H1 (cell line): ENCODE results near the gene GLP1R. TPM values are rescaled to one million over a fixed set of nuclear protein-coding genes. Genes with fewer than 3 reads are reported as not detected.

ENCODE experiments used
- GABPA ChIP-seq: IDR thresholded peaks from 2 replicates; pipeline ENCODE4 v1.6.1; 2011; ENCODE audit warnings: mild to moderate bottlenecking, low read length, moderate library complexity, borderline replicate concordance; ENCODE audit not compliant: insufficient read depth
- RFX5 ChIP-seq: IDR thresholded peaks from 2 replicates; pipeline ENCODE4 v1.6.1; 2011; ENCODE audit warnings: low read depth, low read length, improper control_type of control experiment, borderline replicate concordance
- SIN3A ChIP-seq, 2 experiments: IDR thresholded peaks in 1 of 2; conservative IDR thresholded peaks in 1 of 2; 2 replicates each; pipeline ENCODE4 v1.6.1; 2011 to 2012; ENCODE audit warnings: low read length in 2 of 2, improper control_type of control experiment in 1 of 2, low read depth in 1 of 2, mild to moderate bottlenecking in 1 of 2
- SIX5 ChIP-seq: IDR thresholded peaks from 2 replicates; pipeline ENCODE4 v1.6.1; 2011; ENCODE audit warnings: mild to moderate bottlenecking, low read depth, low read length
- TEAD4 ChIP-seq: IDR thresholded peaks from 2 replicates; pipeline ENCODE4 v1.6.1; 2012; ENCODE audit warnings: low read depth, low read length, inconsistent platforms, mixed read lengths
- YY1 ChIP-seq: IDR thresholded peaks from 2 replicates; pipeline ENCODE4 v1.6.1; 2011; ENCODE audit warnings: low read depth, mild to moderate bottlenecking, low read length
- polyA plus RNA-seq, 7 experiments: library from polyadenylated mRNA; depleted of rRNA in 3 of 7; stranded (reverse) in 5 of 7; unstranded in 2 of 7; fragments of >200 nt in 5 of 7; fragments of 200-250 nt in 2 of 7; gene quantifications; 1 replicate in 5 of 7; 2 replicates in 1 of 7; 4 replicates in 1 of 7; pipeline versions ENCODE4 v1.2.1 to v1.2.3, GENCODE V29; 2011 to 2013; ENCODE audit warnings: missing spikeins in 2 of 7, mixed read lengths in 2 of 7
- total RNA-seq: library from RNA; stranded (reverse); fragmentation: NEBNext Ultra II Directional; extraction: Animal tissue kit (Norgen Biotek cat#: 25700); gene quantifications from 2 replicates; pipeline ENCODE4 v1.2.1, GENCODE V29; 2021
- TF ChIP-seq, protein P1 (sequence below): fragments of 300-600 bp; sonication (generic); IDR thresholded peaks from 2 replicates; pipeline ENCODE4 v1.7.1; 2012; ENCODE audit warnings: low read length, moderate library complexity, mild to moderate bottlenecking, inconsistent platforms; ENCODE audit not compliant: insufficient replicate concordance
- TF ChIP-seq, protein P2 (sequence below): IDR thresholded peaks from 2 replicates; pipeline ENCODE4 v1.6.1; 2012; ENCODE audit warnings: inconsistent platforms

Gene GLP1R
- total and polyA plus RNA-seq, 2 of the 8 experiments (the other 6 are each of a cell fraction or from before 2014, with no cell fraction given), result 2.6 to 2.7 TPM

DNA sequence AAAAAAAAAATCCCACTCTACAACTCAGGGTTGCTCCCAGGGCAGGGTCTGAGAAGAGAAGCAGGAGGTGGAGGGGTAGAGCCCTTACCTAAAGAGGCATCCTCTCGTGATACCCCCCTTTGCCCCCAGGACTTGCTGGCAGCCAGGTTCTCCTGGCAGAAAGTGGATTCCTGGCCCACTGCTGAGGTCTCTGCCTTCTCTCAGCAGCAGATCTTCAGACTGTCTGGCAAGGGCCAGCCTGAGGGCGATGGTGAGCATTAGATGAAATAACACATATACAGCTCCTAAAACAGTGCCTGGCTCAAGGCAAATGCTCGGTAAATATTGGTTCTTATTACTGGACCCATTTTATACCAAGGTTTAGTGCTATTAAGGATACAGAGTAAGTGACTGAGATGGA is 4.8 kb upstream of the GLP1R start (continued):
- TF ChIP-seq, protein P1, sequence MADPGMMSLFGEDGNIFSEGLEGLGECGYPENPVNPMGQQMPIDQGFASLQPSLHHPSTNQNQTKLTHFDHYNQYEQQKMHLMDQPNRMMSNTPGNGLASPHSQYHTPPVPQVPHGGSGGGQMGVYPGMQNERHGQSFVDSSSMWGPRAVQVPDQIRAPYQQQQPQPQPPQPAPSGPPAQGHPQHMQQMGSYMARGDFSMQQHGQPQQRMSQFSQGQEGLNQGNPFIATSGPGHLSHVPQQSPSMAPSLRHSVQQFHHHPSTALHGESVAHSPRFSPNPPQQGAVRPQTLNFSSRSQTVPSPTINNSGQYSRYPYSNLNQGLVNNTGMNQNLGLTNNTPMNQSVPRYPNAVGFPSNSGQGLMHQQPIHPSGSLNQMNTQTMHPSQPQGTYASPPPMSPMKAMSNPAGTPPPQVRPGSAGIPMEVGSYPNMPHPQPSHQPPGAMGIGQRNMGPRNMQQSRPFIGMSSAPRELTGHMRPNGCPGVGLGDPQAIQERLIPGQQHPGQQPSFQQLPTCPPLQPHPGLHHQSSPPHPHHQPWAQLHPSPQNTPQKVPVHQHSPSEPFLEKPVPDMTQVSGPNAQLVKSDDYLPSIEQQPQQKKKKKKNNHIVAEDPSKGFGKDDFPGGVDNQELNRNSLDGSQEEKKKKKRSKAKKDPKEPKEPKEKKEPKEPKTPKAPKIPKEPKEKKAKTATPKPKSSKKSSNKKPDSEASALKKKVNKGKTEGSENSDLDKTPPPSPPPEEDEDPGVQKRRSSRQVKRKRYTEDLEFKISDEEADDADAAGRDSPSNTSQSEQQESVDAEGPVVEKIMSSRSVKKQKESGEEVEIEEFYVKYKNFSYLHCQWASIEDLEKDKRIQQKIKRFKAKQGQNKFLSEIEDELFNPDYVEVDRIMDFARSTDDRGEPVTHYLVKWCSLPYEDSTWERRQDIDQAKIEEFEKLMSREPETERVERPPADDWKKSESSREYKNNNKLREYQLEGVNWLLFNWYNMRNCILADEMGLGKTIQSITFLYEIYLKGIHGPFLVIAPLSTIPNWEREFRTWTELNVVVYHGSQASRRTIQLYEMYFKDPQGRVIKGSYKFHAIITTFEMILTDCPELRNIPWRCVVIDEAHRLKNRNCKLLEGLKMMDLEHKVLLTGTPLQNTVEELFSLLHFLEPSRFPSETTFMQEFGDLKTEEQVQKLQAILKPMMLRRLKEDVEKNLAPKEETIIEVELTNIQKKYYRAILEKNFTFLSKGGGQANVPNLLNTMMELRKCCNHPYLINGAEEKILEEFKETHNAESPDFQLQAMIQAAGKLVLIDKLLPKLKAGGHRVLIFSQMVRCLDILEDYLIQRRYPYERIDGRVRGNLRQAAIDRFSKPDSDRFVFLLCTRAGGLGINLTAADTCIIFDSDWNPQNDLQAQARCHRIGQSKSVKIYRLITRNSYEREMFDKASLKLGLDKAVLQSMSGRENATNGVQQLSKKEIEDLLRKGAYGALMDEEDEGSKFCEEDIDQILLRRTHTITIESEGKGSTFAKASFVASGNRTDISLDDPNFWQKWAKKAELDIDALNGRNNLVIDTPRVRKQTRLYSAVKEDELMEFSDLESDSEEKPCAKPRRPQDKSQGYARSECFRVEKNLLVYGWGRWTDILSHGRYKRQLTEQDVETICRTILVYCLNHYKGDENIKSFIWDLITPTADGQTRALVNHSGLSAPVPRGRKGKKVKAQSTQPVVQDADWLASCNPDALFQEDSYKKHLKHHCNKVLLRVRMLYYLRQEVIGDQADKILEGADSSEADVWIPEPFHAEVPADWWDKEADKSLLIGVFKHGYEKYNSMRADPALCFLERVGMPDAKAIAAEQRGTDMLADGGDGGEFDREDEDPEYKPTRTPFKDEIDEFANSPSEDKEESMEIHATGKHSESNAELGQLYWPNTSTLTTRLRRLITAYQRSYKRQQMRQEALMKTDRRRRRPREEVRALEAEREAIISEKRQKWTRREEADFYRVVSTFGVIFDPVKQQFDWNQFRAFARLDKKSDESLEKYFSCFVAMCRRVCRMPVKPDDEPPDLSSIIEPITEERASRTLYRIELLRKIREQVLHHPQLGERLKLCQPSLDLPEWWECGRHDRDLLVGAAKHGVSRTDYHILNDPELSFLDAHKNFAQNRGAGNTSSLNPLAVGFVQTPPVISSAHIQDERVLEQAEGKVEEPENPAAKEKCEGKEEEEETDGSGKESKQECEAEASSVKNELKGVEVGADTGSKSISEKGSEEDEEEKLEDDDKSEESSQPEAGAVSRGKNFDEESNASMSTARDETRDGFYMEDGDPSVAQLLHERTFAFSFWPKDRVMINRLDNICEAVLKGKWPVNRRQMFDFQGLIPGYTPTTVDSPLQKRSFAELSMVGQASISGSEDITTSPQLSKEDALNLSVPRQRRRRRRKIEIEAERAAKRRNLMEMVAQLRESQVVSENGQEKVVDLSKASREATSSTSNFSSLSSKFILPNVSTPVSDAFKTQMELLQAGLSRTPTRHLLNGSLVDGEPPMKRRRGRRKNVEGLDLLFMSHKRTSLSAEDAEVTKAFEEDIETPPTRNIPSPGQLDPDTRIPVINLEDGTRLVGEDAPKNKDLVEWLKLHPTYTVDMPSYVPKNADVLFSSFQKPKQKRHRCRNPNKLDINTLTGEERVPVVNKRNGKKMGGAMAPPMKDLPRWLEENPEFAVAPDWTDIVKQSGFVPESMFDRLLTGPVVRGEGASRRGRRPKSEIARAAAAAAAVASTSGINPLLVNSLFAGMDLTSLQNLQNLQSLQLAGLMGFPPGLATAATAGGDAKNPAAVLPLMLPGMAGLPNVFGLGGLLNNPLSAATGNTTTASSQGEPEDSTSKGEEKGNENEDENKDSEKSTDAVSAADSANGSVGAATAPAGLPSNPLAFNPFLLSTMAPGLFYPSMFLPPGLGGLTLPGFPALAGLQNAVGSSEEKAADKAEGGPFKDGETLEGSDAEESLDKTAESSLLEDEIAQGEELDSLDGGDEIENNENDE, result no peak
- TF ChIP-seq GABPA, result no peak
- no peak for TF ChIP-seq SIN3A (conservative IDR thresholded peaks at IDR 0.05 in 1 of 2, IDR thresholded peaks at IDR 0.05 in 1 of 2; ENCODE audit: low read depth in 1 of 2, low read length in 2 of 2)
- no peak for TF ChIP-seq TEAD4
- no peak for TF ChIP-seq YY1
- TF ChIP-seq RFX5, result no peak
- no peak for TF ChIP-seq SIX5
- TF ChIP-seq, protein P2, sequence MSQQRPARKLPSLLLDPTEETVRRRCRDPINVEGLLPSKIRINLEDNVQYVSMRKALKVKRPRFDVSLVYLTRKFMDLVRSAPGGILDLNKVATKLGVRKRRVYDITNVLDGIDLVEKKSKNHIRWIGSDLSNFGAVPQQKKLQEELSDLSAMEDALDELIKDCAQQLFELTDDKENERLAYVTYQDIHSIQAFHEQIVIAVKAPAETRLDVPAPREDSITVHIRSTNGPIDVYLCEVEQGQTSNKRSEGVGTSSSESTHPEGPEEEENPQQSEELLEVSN, result no peak
- TF ChIP-seq, all 59 proteins: peak for 0
